NCI-H2107 treated with DMSO at 0.1 percent for 48 hours (cell line): ENCODE measurements around the gene TCF4.

Experiments used
- DNase-seq: peaks from one replicate; lab custom pipeline; 2025; ENCODE audit not compliant: unreplicated experiment; lab: John Stamatoyannopoulos, UW

Gene TCF4

DNA sequence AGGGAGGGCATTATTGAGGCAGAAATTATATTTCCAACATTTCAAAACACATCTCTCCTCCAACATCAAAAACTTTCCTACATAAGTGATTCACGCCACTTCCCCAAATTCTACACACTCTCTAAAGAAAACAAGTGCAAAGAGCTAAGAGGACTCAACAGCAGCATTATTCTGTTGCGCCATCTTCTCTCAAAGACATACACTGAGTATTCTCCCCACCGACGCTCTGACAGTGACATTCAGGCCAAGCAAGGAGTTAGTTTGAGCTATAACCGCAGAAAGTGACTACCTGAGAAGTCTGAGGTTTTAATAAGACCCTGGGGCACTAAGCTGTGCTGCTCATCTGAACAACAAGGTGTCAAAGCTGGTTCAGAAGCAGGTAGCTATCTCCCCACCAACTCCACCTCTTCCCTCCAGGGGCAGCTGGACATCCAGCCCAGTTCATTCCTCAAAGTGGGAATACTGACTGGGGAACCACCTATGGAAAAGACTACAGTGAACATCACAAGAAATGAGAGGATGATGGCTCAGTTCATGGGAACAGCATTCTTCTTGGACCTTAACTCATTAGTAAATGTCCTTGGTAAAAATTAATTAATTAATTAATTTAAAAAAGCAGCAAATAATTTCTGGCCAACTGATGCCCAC, 319.2 kb downstream of the TCF4 start:
- DNase-seq: no peak

DNA sequence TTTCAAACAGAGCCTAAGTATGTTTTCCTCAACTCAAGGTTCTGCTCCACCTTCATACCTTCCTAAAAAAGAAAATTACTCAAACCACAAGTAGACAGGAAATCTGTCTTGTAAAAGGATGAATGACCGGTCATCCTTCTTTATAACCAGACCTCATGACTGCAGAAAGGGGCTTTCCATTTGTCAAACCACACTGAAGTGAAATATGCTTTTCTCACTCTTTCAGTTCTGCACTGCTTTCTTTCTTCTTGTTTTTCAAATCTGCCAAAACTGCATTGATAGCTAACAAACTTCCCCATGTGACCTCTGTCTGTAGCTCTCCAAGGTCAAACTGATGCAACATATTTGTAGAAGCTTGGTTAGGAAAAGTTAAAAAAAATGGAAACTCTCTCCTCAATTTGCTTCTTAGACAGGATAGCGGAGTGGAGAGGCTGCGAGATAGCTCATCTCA, 319.8 kb downstream of the TCF4 start:
- no peak for DNase-seq

DNA sequence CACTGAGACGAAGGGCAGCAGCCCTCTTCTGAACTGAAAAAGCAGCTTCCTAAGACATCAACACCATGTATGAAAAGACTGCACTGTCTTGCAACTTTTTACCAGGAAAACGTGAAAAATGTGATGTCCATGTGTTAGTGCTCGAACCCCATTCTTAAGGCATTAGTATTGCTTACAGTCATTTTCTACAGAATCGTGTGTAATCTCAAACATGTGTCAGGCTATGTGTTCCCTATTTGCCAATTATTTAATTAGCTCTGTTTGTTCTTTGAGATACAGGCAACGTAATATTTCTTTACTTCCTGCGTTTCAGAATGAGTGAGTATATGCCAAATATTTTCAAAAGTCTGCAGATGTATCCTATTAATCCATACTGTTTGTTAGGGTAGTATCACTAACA, 321.0 kb downstream of the TCF4 start:
- no peak for DNase-seq

DNA sequence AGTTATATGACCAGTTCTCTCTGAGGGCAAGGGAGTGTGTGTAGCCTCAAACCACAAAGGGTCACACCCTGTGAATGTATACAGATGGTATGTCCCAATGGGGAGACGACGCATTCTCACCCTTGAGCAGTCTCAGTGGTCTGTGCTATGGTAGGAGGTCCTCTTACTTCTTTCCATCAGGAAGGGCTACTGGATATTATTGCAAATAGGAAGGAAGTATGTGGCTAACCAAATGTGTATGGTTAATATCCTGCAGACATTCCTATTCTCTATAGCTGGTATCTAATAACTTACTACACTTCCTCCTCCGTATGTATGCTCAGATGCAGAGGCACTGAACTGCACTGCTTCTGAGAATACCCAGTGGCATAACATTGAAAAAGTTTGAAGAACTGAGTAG, 322.0 kb downstream of the TCF4 start:
- DNase-seq: no peak

DNA sequence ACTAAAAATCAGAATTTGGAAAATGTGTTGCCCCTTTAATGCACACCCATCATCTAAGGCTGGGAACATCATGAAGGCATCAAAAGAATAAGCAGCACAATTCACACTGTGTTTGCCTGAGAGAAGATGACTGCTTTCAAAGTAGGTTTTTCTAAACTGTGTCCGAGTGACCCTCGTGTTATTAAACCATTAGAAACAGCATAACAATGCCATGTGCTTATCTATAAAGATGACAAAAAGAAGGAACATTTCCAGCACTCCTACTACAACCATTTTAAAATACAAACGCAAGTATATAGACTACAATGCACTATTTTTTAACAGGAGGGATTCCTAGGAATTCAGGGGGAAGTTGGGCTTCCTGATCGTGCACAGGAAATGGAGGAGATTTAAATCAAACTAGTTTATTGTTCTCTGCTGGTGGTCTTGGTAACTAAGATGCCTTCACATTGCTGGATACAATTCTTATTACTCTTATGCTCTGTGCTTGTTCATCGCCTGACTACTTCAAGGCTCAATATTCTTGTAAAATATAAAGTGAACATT, 322.8 kb downstream of the TCF4 start:
- no peak for DNase-seq

DNA sequence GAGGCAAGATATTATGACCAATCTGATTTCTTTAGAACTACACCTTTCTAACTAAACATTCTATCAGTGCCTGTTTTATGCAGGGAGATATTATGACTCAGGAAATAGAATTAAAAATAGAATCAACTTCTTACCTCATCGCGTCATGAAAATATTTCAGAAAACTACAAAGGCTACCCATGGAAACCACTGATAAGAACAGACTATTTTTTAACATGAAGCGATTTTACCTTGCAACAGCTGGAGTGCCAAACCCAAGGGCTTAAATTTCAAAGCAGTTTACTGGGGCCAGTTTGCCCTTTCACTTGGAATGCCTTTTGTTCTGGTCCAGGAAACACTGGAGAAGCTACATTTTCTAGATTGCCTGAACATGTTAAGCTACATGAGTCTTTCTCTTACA, 323.9 kb downstream of the TCF4 start:
- peak; percentile 63 for DNase-seq

DNA sequence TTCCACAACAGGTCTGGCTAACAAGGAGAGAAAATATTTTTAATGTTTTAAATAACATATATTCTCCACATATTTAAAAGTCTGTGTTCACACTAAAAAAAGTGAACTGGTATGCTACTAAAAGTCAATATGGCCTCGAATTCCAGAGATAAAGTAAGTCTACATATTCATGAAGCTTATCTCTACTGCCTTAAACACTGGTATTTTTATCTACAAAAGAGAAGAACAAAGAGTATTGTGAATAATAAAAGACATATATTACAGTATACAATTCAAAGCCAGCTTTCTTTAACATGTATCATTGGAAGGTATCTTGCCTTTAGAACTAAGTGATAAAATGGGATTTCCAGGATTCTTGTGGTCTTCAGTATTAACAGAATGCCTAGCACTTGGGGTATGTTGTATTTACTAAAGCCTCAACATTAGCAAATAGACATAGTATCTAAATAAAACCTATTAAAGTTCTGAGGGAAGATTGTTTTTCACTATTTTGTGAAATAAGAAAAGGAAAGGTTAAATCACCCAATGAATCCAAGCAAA, 325.9 kb downstream of the TCF4 start:
- no peak for DNase-seq

DNA sequence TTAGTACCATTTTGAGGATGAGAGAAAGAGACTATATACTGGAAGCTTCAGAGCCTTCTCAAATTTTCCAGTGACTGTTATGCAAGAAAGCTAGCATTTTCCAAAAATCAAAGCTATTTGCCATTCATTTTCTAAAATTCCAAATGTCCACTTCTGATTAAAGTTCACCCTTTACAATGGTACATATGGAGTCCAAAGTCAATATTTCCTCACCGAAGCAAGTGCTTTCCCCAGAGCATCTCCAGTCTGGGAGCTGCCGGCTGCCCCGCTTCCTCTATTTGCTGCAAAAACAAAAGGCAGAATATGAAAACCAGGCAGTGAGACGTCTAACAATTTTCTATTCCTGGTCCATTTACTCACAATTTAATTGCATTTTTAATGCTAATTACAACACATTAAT, 326.7 kb downstream of the TCF4 start:
- no peak for DNase-seq

DNA sequence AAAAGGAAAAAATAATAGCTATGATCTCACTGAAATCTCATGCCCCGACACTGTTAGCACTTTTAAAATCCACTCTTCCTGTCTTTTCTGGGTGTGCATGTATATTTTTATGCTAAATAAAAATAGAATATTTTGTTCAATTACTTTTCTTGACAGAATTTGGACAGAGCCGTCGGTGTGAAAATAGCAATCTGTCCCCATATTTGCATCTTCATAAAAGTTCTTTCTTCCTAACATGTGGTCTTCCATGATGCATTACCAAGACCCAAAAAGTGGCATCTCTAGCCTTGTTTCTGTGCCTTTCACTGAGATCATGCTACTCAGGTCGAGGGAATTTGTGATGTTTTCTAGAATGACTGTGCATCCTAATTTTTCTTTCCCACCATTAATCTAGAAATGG, 329.9 kb downstream of the TCF4 start:
- no peak for DNase-seq

DNA sequence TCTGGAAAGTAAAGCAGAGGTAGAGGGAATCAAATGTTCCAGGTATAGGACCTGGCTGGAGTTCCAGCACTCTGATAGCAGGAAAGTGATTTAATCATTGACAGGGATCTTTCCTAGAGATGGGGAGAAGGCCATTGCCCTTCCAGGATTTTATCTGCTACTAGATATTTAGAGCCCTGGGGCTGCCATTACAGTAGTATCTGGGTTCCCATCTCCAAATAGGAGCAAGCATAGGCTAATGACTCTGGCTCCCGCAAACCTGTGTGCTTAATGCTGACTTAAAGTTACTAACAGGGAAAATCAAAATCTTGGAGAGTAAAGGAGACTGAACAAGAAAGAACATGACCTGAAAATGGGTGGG, 331.1 kb downstream of the TCF4 start:
- no peak for DNase-seq

DNA sequence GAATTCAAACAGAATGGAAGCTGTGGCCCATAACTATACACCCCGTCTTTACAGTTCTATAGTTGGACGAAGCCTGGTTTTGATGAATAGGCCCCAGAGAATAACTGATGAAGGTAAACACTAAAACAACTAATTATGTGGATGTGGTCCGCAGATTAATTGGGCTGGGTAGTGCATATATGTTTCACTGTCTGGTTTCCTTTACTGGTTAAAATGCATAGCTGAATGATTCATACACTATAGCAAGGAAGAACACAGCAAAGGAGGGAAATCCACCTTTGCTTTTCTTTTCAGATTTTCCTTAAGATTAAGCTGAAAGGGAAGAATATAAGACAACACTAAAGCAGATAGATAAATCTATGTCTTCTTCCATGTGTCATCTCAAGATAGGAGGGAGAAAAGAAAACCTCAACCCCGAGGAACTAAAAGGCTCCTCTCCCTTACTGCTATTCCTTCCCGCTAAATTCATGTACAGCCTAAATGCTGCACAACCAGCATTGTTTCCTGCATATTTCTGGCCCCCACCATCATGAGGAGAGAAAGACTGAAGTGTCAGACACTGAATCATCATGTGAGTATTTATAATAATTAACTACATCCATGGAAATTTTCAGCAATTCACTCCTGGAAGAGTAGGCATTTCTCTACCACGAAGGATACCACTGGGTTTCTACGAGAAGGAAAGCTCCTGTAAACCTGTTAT, 331.6 kb downstream of the TCF4 start:
- DNase-seq: no peak

DNA sequence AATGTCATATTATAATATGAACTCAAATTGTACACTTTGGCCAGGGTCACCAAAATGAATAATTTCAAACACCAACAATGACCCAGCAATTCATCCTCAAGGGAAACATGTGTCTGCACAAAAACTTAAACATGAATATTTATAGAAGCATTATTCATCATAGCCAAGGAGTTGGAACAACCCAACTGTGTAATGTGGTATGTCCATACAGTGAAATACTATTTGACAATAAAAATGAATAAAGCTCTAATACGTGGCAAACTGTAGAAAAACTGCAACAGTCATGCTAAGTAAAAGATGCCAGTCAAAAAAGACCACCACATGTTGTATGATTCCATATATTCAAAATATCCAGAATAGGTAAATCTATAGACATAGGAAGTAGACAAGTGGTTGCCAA, 334.2 kb downstream of the TCF4 start:
- DNase-seq: no peak

DNA sequence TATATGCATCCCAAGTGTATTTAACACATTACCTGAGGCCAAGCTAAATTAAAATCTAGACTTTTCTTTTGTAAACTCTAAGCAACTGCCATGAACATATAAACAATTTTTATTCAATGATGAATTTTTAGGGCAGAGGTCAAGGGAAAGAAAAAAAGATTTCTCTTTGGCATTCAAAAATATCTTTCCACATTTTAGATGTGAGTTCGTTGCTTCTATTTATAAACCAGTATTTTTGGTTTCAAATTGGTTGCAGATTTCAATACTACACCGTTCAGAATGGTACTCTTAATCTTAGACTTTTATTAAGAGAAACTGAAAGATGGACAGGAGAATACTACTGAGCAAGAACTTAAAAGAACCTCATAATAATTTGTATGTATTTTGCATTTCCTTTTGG, 335.1 kb downstream of the TCF4 start:
- DNase-seq: no peak

DNA sequence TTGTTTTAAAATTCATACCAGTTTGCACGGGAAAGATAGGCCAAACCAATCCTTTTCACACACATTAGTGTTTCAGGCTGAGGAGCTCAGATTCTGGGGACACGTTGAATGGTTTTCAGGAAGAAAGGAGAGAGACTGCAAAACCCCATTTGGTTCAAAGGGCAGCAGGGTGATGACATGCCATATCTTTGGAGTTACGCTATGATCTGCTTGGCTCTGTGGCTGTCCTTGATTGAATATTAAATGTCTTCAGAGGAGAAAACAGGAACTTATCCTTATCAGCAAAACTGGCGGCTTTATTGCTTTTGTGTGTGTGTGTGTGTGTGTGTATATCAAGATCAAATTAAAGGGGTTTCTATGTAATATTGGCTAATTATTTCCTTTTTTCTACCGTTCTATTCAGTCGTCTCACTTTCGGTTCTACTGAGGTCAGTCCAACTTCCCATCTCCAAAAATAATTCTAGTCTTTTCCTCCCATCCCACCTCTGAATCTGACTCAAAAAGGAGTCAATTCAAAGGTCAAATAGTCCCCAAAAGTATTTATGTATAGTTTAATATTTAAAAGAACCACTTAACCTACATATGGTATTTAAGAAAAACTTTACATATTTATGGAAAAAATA, 335.8 kb downstream of the TCF4 start:
- no peak for DNase-seq

DNA sequence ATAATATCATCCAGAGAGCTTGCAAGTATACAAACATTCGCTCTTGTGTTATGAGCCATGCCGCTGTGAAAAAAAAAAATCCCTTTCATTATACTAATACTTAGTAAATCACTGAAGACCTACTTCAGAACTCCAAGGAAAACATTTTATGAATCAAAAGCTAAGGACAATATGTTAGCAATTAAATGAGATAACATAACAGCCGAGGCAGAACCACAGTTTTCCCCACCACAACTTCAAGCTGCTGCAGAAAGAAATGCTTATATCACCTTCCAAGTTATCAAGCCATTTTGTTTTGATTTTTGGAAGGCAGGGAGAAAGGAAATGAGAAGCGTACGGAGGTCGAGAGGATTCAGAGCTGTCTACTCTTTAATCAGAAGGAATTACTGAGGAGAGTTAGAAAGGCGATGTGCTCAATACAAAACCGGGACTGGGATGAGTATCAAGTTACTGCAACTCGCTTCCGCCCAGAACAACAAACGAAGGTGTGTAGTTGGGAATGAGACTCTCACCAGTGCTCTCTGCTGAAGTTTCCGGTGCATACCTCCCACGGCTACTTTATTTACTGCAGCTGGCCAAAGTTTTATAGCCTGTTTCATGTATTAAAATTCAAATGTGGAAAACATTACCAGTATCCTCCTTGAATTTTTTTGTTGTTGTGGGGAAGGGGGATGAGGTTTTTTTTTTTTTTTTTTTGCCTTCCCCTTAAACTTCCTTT, 336.6 kb downstream of the TCF4 start:
- DNase-seq: peak; percentile 86

DNA sequence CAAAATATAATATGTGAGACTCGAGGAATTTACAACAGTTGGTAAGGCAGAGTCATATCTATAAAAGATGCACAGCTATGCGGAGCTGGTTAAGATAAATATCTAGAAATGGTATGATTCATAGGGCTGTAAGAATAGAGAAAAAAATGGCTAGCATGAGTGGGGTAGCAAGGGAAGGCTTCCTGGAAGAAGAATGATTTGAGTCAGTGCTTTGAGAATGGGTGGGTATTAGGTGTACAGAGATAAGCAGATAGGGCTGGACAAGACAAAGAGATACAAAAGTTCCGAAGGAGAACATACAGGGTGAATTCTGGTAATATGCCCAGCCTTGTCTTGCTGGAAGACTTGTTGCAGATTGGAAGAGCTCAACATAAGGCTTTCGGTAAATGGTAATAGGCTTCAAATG, 337.2 kb downstream of the TCF4 start:
- DNase-seq: no peak

DNA sequence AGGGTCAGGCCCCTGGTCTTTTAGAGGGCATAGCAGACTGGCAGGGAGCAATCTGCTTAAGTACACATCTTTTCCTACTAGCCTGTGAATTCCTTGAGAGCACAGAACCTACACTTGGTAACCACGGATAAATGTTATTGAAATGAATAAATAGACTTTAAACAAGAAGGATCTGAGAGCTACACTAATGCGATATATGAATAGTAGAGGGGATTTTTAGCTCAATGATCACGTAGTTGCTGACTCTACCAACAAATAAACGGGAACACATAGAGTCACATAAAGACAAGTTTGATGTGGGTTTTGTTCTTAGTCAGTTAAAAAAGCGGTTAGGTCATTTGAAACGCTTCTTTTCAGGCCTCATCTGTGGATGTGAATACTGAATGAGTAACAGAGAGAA, 338.4 kb downstream of the TCF4 start:
- no peak for DNase-seq

DNA sequence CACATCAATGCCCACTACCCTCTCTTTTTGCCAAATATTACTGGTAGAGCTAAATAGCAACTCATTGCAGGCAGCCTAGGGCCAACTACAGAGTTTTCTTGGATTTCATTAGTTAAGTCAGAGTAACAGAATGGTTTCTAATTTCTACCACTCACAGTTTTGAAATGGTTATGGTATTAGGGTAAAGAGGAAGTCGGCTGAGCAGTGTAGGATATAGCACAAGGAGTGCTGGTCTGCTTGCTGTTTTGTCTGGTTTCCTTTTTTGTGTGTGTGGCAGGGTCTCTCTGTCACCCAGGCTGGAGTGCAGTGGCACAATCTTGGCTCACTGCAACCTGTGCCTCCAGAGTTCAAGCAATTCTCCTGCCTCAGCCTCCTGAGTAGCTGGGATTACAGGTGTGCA, 339.5 kb downstream of the TCF4 start:
- DNase-seq: no peak

DNA sequence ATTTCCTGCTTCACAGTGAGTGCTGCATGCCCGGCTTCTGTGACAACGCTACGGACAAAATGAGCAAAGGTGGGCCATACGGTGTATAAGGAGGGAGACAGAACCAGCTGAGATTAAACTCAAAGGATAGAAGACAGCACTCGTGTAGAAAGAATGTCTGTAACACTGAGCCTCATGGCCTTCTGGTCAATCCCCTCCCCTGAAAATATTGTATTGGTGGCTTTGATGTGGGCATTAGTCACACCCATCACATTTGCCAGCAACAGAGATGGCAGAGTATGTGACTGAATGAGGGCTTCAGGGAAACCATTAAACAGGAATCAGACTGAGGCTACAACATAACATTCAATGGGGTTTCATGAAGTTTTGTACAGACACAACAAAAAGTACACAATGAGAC, 341.0 kb downstream of the TCF4 start:
- DNase-seq: no peak

DNA sequence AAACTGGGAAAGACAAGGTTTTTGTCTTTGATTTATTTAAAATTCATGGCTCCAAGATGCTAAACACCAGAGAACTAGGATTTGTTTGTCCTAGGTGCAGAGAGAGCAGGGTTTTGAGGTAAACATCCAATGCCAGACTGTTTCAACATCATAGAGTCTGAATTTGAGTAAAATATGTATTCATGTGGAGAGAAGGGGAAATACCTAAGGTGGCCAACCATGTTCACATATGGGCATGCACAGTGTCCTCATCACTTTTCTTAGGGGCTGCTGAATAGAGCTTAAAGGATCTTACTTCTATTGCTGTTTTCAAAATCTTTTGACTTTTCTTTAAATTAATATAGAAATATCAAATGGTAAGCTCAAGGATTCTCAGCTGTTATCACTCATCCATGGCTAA, 341.7 kb downstream of the TCF4 start:
- no peak for DNase-seq

DNA sequence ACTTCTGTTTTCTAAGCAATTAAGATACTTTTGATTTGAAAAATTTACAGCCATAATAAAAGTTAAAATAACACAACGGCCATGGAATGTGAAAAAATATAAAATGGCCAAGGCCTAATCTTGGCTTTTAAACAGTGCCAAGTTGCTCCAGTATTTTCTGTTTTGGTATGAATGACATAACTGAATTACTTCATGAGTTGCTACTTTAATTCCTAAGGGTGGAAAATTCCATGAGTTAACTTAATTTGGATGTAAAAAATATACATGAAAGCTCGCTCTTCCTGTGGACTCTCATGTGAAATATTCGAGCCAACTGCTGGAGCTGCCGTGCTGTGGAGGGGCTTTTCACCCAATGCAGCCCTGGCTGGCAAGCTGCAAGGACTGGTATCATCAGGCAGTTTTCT, 342.8 kb downstream of the TCF4 start:
- no peak for DNase-seq
